OCI-LY3 (cell line): ENCODE data around the gene HS2ST1.
"Not testable (repeated sequence)": the region's sequence is repeated elsewhere in the genome, so short reads cannot be mapped to it uniquely, and the experiment has no call there.

Experiments
- H2AFZ ChIP-seq: fragments of 200-600, 300-600 bp; shearing (Covaris generic); 2 replicates; pipeline ENCODE4 v1.6.0; 2014; ENCODE audit warnings: antibody characterized with exemption, low read depth, low read length
- H3K27ac ChIP-seq: fragments of 200-600, 300-600 bp; sonication (generic); 2 replicates; pipeline ENCODE4 v1.5.1; 2014; ENCODE audit warnings: mild to moderate bottlenecking, low read length, moderate library complexity, mixed read lengths
- H3K27me3 ChIP-seq: fragments of 200-600, 300-600 bp; sonication (generic); 2 replicates; pipeline ENCODE4 v1.6.1; 2014; ENCODE audit warnings: low read depth, low read length, mixed read lengths
- H3K36me3 ChIP-seq: fragments of 200-600, 300-600 bp; sonication (generic); replicated peaks from 2 replicates; pipeline ENCODE3; 2014; ENCODE audit warnings: low read depth, low read length, mixed read lengths
- H3K4me1 ChIP-seq: fragments of 300-600, 200-600 bp; sonication (generic); 2 replicates; pipeline ENCODE4 v1.6.1; 2014; ENCODE audit warnings: low read length, mixed read lengths
- H3K4me2 ChIP-seq: fragments of 200-600, 300-600 bp; sonication (generic); 2 replicates; pipeline ENCODE4 v1.6.1; 2014; ENCODE audit warnings: low read length, mixed read lengths
- H3K4me3 ChIP-seq: fragments of 300-600, 200-600 bp; sonication (generic); 2 replicates; pipeline ENCODE4 v1.5.1; 2014; ENCODE audit warnings: antibody characterized with exemption, mild to moderate bottlenecking, low read length, moderate library complexity
- H3K79me2 ChIP-seq: fragments of 300-600, 200-600 bp; shearing (Covaris generic); 2 replicates; pipeline ENCODE4 v1.6.1; 2014; ENCODE audit warnings: mild to moderate bottlenecking, low read length, mixed read lengths
- H3K9ac ChIP-seq: fragments of 300-600, 200-600 bp; shearing (Covaris generic); 2 replicates; pipeline ENCODE4 v1.6.0; 2014; ENCODE audit warnings: mild to moderate bottlenecking, low read length, moderate library complexity
- H3K9me3 ChIP-seq: fragments of 200-600, 300-600 bp; shearing (Covaris generic); 2 replicates; pipeline ENCODE4 v1.6.1; 2014; ENCODE audit warnings: low read length, mixed read lengths; ENCODE audit not compliant: insufficient read depth
- H4K20me1 ChIP-seq: fragments of 200-600, 300-600 bp; sonication (generic); 2 replicates; pipeline ENCODE4 v1.6.1; 2016; ENCODE audit warnings: low read length, mixed read lengths; ENCODE audit not compliant: insufficient read depth
- CTCF ChIP-seq: fragments of 200-600, 300-600 bp; sonication (generic); IDR thresholded peaks from 2 replicates; pipeline ENCODE4 v1.5.1; 2014; ENCODE audit warnings: antibody characterized with exemption, low read length, low read depth
- EZH2phosphoT487 ChIP-seq: fragments of 200-600 bp; shearing (Covaris generic); IDR thresholded peaks from 2 replicates; pipeline ENCODE4 v1.6.1; 2018; ENCODE audit warnings: antibody characterized with exemption, mixed run types, low read depth

The HS2ST1 gene

GRCh38 chr1:87004857-87005256 is 90.4 kb downstream of the HS2ST1 start:
- Histone ChIP-seq H3K9ac (no peak overlapping the region), H3K79me2 (peaks cover 45% of the 10 kb centered on the region), H3K9me3 (no peaks in the 10 kb centered on the region), H2AFZ (no peak overlapping the region), H3K4me2 (no peak overlapping the region), H3K4me1 (peaks cover 13% of the 10 kb centered on the region), H3K36me3 (no peaks in the 10 kb centered on the region), H3K27me3 (no peaks in the 10 kb centered on the region), H3K27ac (no peak overlapping the region), H3K4me3 (no peak overlapping the region), H4K20me1 (0 out of 2 replicates have a peak, but pooled peaks cover 6% of the 10 kb centered on the region)
- TF ChIP-seq EZH2phosphoT487 (no peak), CTCF (no peak)

- TF ChIP-seq CTCF (no peak), EZH2phosphoT487 (no peak)
- H3K36me3 ChIP-seq = no peaks in the 10 kb centered on the region
These were observed 92.9 kb downstream of the HS2ST1 start for GRCh38 chr1:87007323-87007722.

GRCh38 chr1:87013385-87013784 is 99.0 kb downstream of the HS2ST1 start:
- H3K4me2 ChIP-seq, H3K27ac ChIP-seq, H3K36me3 ChIP-seq, H3K4me1 ChIP-seq, H2AFZ ChIP-seq, H3K4me3 ChIP-seq, H3K27me3 ChIP-seq, H4K20me1 ChIP-seq, H3K9me3 ChIP-seq, H3K9ac ChIP-seq: not testable (repeated sequence)
- peaks cover 21% of the 10 kb centered on the region for H3K79me2 ChIP-seq

More at GRCh38 chr1:87007323-87007722, 92.9 kb downstream of the HS2ST1 start:
- no peaks in the 10 kb centered on the region for H3K9me3 ChIP-seq
- H3K4me2 ChIP-seq = peak overlapping the region; percentile 24; the same call in 1 of the 2 replicates
- no peak overlapping the region for H3K9ac ChIP-seq
- H3K79me2 ChIP-seq = peaks cover 36% of the 10 kb centered on the region
- peaks cover 13% of the 10 kb centered on the region for H3K4me1 ChIP-seq
- 0 out of 2 replicates have a peak, but pooled peaks cover 6% of the 10 kb centered on the region for H4K20me1 ChIP-seq
- no peak overlapping the region for H3K27ac ChIP-seq
- H3K27me3 ChIP-seq = no peaks in the 10 kb centered on the region
- no peak overlapping the region for H3K4me3 ChIP-seq
- H2AFZ ChIP-seq = no peak overlapping the region

- Histone ChIP-seq H3K4me2 (no peak overlapping the region), H3K27me3 (no peaks in the 10 kb centered on the region), H3K4me3 (no peak overlapping the region), H2AFZ (no peak overlapping the region), H4K20me1 (no peaks in the 10 kb centered on the region), H3K27ac (no peak overlapping the region), H3K9ac (no peak overlapping the region), H3K36me3 (peaks cover 2% of the 10 kb centered on the region), H3K79me2 (peaks cover 61% of the 10 kb centered on the region), H3K9me3 (no peaks in the 10 kb centered on the region), H3K4me1 (no peaks in the 10 kb centered on the region)
- no peak for TF ChIP-seq CTCF
- TF ChIP-seq EZH2phosphoT487 = no peak
These were observed 103.7 kb downstream of the HS2ST1 start for GRCh38 chr1:87017998-87018672.
